BLaER1 (cell line): Measurements from ENCODE around the gene MAGI1.

Experiments
- H3K27ac ChIP-seq: shearing (Covaris generic); formaldehyde crosslinking; 2 replicates; pipeline ENCODE4 v1.8.1; 2022
- H3K27me3 ChIP-seq: shearing (Covaris generic); formaldehyde crosslinking; 2 replicates; pipeline ENCODE4 v1.8.1; 2022
- H3K36me3 ChIP-seq: shearing (Covaris generic); formaldehyde crosslinking; 2 replicates; pipeline ENCODE4 v1.8.1; 2022
- H3K4me1 ChIP-seq: shearing (Covaris generic); formaldehyde crosslinking; 2 replicates; pipeline ENCODE4 v1.8.1; 2022
- H3K4me2 ChIP-seq: shearing (Covaris generic); formaldehyde crosslinking; 2 replicates; pipeline ENCODE4 v1.8.1; 2022
- H3K4me3 ChIP-seq: shearing (Covaris generic); formaldehyde crosslinking; 2 replicates; pipeline ENCODE4 v1.8.1; 2022
- H3K9ac ChIP-seq: shearing (Covaris generic); formaldehyde crosslinking; 2 replicates; pipeline ENCODE4 v1.8.1; 2022
- H3K9me3 ChIP-seq: shearing (Covaris generic); formaldehyde crosslinking; 2 replicates; pipeline ENCODE4 v1.8.1; 2022
- H4K20me1 ChIP-seq: shearing (Covaris generic); formaldehyde crosslinking; 2 replicates; pipeline ENCODE4 v1.8.1; 2022
- Cebpa-rat ChIP-seq: shearing (Covaris generic); IDR thresholded peaks from 2 replicates; pipeline ENCODE4 v1.8.1; 2022

MAGI1 gene

GRCh38 chr3:65500398-65501306, 538.1 kb downstream of the MAGI1 start:
- Histone ChIP-seq H3K4me2 (peak overlapping the region; percentile 59), H3K27ac (peak overlapping the region; percentile 54), H3K9me3 (peaks cover 18% of the 10 kb centered on the region), H3K36me3 (no peaks in the 10 kb centered on the region), H3K4me3 (no peak overlapping the region), H3K4me1 (peaks cover 62% of the 10 kb centered on the region), H4K20me1 (no peaks in the 10 kb centered on the region), H3K9ac (no peak overlapping the region), H3K27me3 (no peaks in the 10 kb centered on the region)
- TF ChIP-seq Cebpa-rat = no peak

DNA sequence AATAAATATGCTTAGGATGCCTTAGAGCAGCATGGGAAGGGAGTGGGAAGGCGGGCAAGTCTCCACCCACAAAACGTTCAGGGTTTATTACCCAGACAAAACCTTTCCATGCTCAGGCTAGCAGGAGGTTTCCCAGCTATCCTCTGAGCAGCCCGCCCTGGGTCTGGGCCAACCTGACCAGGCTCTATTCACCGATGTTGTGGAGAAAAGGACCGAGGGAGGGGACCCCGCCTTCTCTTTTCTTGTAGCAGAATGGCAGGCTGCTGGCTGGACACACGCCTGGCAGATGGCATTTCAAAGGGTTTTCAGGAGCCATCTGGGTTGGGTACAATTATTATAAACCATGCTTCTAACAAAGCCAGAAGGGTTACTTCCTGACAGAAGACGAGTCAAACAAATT, 540.9 kb downstream of the MAGI1 start:
- TF ChIP-seq Cebpa-rat = no peak
- Histone ChIP-seq H3K4me3 (no peak overlapping the region), H3K4me2 (no peak overlapping the region; the same call in 1 of the 2 replicates), H3K9me3 (peaks cover 18% of the 10 kb centered on the region), H3K9ac (no peak overlapping the region), H3K4me1 (peaks cover 65% of the 10 kb centered on the region), H3K27ac (no peak overlapping the region), H4K20me1 (no peaks in the 10 kb centered on the region), H3K36me3 (no peaks in the 10 kb centered on the region), H3K27me3 (no peaks in the 10 kb centered on the region)

DNA sequence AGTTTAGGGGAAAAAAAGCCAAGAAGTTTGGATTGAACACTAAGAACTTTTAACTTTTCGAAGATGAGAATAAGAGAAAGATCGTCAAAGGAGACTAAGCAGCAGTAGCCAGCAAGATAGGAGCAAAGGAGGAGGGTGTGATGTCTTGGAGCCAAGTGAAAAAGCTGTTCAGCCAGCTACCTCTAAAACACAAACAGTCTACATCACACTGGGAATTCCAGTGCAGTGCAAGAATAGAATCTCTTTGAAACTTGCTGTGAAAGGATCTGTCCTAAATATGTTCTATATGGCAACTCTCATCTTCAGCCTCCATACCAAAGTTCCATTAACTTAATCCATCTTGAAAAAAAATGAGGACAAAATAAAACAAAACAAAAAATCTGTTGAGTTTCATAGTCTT, 541.5 kb downstream of the MAGI1 start:
- Histone ChIP-seq H4K20me1 (no peaks in the 10 kb centered on the region), H3K36me3 (peaks cover 4% of the 10 kb centered on the region; the same call in 1 of the 2 replicates), H3K27ac (no peak overlapping the region), H3K4me1 (peaks cover 59% of the 10 kb centered on the region), H3K9ac (no peak overlapping the region), H3K4me3 (no peak overlapping the region), H3K4me2 (no peak overlapping the region), H3K27me3 (no peaks in the 10 kb centered on the region), H3K9me3 (peaks cover 23% of the 10 kb centered on the region)
- no peak for TF ChIP-seq Cebpa-rat

DNA sequence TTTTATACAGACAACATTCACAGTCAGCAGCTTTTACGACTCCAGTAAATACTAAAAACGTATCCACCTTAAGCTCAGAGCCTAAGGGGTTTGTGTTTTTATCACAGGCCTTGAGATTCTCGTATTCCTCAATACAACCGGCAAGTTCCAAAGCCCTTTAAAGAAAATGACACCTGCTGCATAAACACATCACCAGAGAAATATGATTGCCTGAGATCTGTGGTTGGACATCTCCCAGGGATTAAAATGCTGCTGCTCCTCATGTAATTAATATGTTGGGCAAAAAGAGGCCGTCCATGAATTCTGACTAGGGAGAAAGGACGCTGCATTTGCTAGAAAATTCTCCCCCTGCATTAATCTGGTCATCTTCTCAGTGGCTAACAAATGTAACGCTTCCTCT, 544.8 kb downstream of the MAGI1 start:
- peaks cover 26% of the 10 kb centered on the region for H3K9me3 ChIP-seq
- peaks cover 27% of the 10 kb centered on the region for H3K4me1 ChIP-seq
- TF ChIP-seq Cebpa-rat = no peak
- H4K20me1 ChIP-seq = no peaks in the 10 kb centered on the region
- H3K27ac ChIP-seq = no peak overlapping the region
- no peaks in the 10 kb centered on the region for H3K27me3 ChIP-seq
- no peak overlapping the region for H3K4me3 ChIP-seq
- H3K4me2 ChIP-seq = no peak overlapping the region
- peaks cover 4% of the 10 kb centered on the region; the same call in 1 of the 2 replicates for H3K36me3 ChIP-seq
- no peak overlapping the region for H3K9ac ChIP-seq

DNA sequence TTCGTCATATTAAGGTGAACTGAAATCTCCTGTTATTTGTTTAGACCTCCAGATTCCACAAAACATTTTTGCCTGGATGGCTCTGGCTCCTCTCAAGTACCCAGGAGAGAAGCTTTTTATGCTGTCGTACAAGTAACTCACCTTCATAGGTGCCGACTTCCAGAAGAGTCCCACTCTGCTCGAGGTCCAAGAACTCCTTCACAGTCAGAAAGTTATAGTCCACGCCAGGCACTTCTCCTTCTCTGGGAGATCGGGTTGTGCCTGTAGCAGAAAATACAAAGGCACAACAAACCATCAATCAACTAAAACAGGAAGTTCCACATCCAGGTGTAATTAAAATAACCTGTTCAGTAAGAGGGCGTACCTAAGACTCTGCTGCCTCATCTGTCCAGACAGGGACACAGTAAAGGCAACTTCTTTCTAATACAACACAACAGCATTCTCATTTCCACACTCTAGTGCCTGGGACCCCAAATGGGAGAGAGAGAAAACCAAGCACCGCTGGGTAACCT, 545.3 kb downstream of the MAGI1 start:
- Histone ChIP-seq H3K36me3 (peaks cover 7% of the 10 kb centered on the region; the same call in 1 of the 2 replicates), H3K4me3 (no peak overlapping the region), H3K27me3 (no peaks in the 10 kb centered on the region), H3K4me2 (no peak overlapping the region), H3K27ac (no peak overlapping the region), H3K9ac (no peak overlapping the region), H4K20me1 (no peaks in the 10 kb centered on the region), H3K4me1 (peaks cover 23% of the 10 kb centered on the region), H3K9me3 (peaks cover 31% of the 10 kb centered on the region)
- TF ChIP-seq Cebpa-rat = no peak

DNA sequence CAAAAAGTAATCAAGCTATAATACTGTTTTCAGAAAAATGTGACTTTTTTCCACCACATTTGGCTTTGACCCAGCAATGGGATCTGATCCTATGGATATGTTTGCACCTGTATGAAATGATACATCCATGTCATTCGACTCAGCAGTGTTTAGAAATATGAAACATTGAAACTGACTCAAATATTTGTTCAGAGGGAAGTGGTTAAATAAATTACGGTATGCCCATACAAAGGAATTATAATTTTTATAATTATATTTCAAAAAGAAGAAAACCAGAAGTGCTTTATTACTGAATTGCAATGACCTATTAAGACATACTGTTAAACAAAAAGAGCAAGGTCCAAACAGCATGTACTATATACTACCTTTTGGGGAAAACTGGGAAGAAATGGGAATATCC, 546.5 kb downstream of the MAGI1 start:
- Histone ChIP-seq H3K9me3 (peaks cover 34% of the 10 kb centered on the region), H3K9ac (no peak overlapping the region), H4K20me1 (no peaks in the 10 kb centered on the region), H3K27me3 (no peaks in the 10 kb centered on the region), H3K4me2 (no peak overlapping the region), H3K4me1 (peaks cover 15% of the 10 kb centered on the region), H3K27ac (no peak overlapping the region), H3K36me3 (peaks cover 7% of the 10 kb centered on the region; the same call in 1 of the 2 replicates), H3K4me3 (no peak overlapping the region)
- TF ChIP-seq Cebpa-rat = no peak

GRCh38 chr3:65490114-65490513, 548.6 kb downstream of the MAGI1 start:
- H3K9me3 ChIP-seq = peaks cover 27% of the 10 kb centered on the region
- TF ChIP-seq Cebpa-rat = no peak
- peaks cover 30% of the 10 kb centered on the region for H3K4me1 ChIP-seq
- no peak overlapping the region for H3K4me3 ChIP-seq
- H3K27me3 ChIP-seq = no peaks in the 10 kb centered on the region
- no peak overlapping the region for H3K9ac ChIP-seq
- H4K20me1 ChIP-seq = no peaks in the 10 kb centered on the region
- no peak overlapping the region for H3K4me2 ChIP-seq
- H3K36me3 ChIP-seq = peaks cover 7% of the 10 kb centered on the region; the same call in 1 of the 2 replicates
- H3K27ac ChIP-seq = no peak overlapping the region

- Histone ChIP-seq H3K27ac (no peak overlapping the region), H3K9me3 (peaks cover 27% of the 10 kb centered on the region), H3K4me2 (no peak overlapping the region), H3K27me3 (no peaks in the 10 kb centered on the region), H3K4me1 (peaks cover 33% of the 10 kb centered on the region), H3K9ac (no peak overlapping the region), H3K36me3 (peaks cover 7% of the 10 kb centered on the region; the same call in 1 of the 2 replicates), H4K20me1 (no peaks in the 10 kb centered on the region), H3K4me3 (no peak overlapping the region)
- TF ChIP-seq Cebpa-rat = peak; percentile 28; the same call in 1 of the 2 replicates
These were observed 549.5 kb downstream of the MAGI1 start for GRCh38 chr3:65489253-65489652.

GRCh38 chr3:65485826-65486469, 552.8 kb downstream of the MAGI1 start:
- H3K9me3 ChIP-seq = peaks cover 17% of the 10 kb centered on the region
- H3K9ac ChIP-seq = no peak overlapping the region
- no peak overlapping the region for H3K4me3 ChIP-seq
- H3K27me3 ChIP-seq = no peaks in the 10 kb centered on the region
- no peak for TF ChIP-seq Cebpa-rat
- 0 out of 2 replicates have a peak, but pooled peaks cover 4% of the 10 kb centered on the region for H3K36me3 ChIP-seq
- H4K20me1 ChIP-seq = no peaks in the 10 kb centered on the region
- peaks cover 49% of the 10 kb centered on the region for H3K4me1 ChIP-seq
- peak overlapping the region; percentile 29; the same call in 1 of the 2 replicates for H3K27ac ChIP-seq
- H3K4me2 ChIP-seq = peak overlapping the region; percentile 65

GRCh38 chr3:65484964-65485363, 553.8 kb downstream of the MAGI1 start:
- H3K4me1 ChIP-seq = peaks cover 49% of the 10 kb centered on the region
- H3K27me3 ChIP-seq = no peaks in the 10 kb centered on the region
- peaks cover 17% of the 10 kb centered on the region for H3K9me3 ChIP-seq
- H3K36me3 ChIP-seq = 0 out of 2 replicates have a peak, but pooled peaks cover 4% of the 10 kb centered on the region
- H3K4me2 ChIP-seq = peak overlapping the region; percentile 65
- peak overlapping the region; percentile 31; the same call in 1 of the 2 replicates for H3K27ac ChIP-seq
- no peak overlapping the region for H3K4me3 ChIP-seq
- no peak for TF ChIP-seq Cebpa-rat
- no peak overlapping the region for H3K9ac ChIP-seq
- H4K20me1 ChIP-seq = no peaks in the 10 kb centered on the region
